A673 (cell line): ENCODE measurements around the gene UBE4B.

ENCODE experiments used
- CTCF ChIP-seq: fragments of 300-800, 200-600 bp; sonication (generic); conservative IDR thresholded peaks from 2 replicates; pipeline ENCODE4 v1.5.1; 2017; ENCODE audit warnings: low read depth, mild to moderate bottlenecking, antibody characterized with exemption, low read length, moderate library complexity, mixed read lengths
- EZH2 ChIP-seq: fragments of 200-600 bp; sonication (generic); IDR thresholded peaks from 2 replicates; pipeline ENCODE4 v1.6.1; 2017; ENCODE audit warnings: borderline replicate concordance, low read depth, mild to moderate bottlenecking, mixed read lengths, antibody characterized with exemption, low read length; ENCODE audit not compliant: poor library complexity, severe bottlenecking

DNA sequence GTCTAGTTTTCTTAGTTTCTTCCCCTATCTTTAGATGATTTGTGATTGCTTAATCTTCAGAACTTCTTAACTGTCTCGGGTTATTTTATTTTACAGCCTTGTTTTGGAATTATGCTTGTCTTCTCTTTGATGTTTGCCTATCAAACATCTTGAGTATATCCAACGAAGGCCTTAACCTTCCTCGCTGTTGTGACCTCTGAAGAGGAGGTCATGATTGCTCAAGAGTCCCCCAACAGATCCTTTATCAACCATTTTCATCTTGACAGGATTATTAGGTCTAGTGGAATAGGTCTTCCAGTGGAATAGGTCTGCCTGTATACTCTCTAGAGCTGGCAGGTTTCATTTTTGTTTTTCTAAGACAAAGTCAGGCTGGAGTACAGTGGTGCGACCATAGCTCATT, 45.7 kb downstream of the UBE4B start:
- no peak for TF ChIP-seq EZH2
- TF ChIP-seq CTCF = no peak
